Neutrophil (primary cell): ENCODE data around the gene MFAP4.

ENCODE experiments used
- H3K27ac ChIP-seq: fragments of 200-600 bp; sonication (generic); 2 replicates; pipeline ENCODE4 v1.5.1; 2016; ENCODE audit warnings: mild to moderate bottlenecking, moderate library complexity
- H3K27me3 ChIP-seq: fragments of 200-600 bp; sonication (generic); 2 replicates; pipeline ENCODE4 v1.6.0; 2016; ENCODE audit warnings: mild to moderate bottlenecking
- H3K36me3 ChIP-seq: fragments of 200-600 bp; sonication (generic); 2 replicates; pipeline ENCODE4 v1.5.1; 2017
- H3K4me1 ChIP-seq, 2 experiments: fragments of 200-600 bp in 1 of 2; sonication (generic) in 1 of 2; 1 replicate in 1 of 2; 2 replicates in 1 of 2; pipeline versions ENCODE4 v1.5.1 to v1.6.1; 2013 to 2016; ENCODE audit warnings: low read depth in 1 of 2, low read length in 1 of 2, mild to moderate bottlenecking in 1 of 2, moderate library complexity in 1 of 2; ENCODE audit not compliant: control insufficient read depth in 1 of 2, insufficient read depth in 1 of 2
- H3K4me3 ChIP-seq, 2 experiments: fragments of 200-600 bp in 1 of 2; sonication (generic) in 1 of 2; 1 replicate in 1 of 2; 2 replicates in 1 of 2; pipeline ENCODE4 v1.5.1; 2013 to 2016; ENCODE audit warnings: low read depth in 1 of 2, low read length in 1 of 2, mild to moderate bottlenecking in 1 of 2, moderate library complexity in 1 of 2
- H3K9me3 ChIP-seq: fragments of 200-600 bp; sonication (generic); 2 replicates; pipeline ENCODE4 v1.5.1; 2016
- CTCF ChIP-seq: fragments of 200-600 bp; sonication (generic); IDR thresholded peaks from 2 replicates; pipeline ENCODE4 v1.5.1; 2016; ENCODE audit warnings: antibody characterized with exemption

Gene MFAP4

GRCh38 chr17:19338031-19338990 lies 48.7 kb downstream of the MFAP4 start:
- peak; percentile 63 for TF ChIP-seq CTCF
- no peak overlapping the region for H3K27ac ChIP-seq
- H3K27me3 ChIP-seq, result peaks cover 53% of the 10 kb centered on the region
- no peaks in the 10 kb centered on the region for H3K36me3 ChIP-seq
- H3K4me1 ChIP-seq, result no peaks in the 10 kb centered on the region
- H3K9me3 ChIP-seq, result no peaks in the 10 kb centered on the region
- H3K4me3 ChIP-seq, result no peak overlapping the region

DNA sequence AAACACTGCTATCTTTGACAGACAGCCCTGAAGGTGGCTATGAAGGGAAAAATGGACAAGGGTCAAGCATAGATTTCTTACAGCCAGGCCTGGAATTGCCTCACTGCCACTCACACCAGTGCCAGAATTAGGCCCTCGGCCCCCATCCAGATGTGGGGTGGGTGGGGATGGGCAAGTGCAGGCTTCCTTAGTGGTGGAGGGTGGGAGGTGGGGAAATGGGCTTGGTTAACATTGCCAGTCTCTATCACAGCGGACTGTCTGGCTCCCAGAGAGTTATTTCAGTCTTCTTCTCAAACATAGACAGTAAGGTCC lies 49.3 kb downstream of the MFAP4 start:
- Histone ChIP-seq H3K27ac (no peak overlapping the region), H3K4me1 (no peaks in the 10 kb centered on the region), H3K27me3 (peaks cover 59% of the 10 kb centered on the region), H3K9me3 (no peaks in the 10 kb centered on the region), H3K36me3 (no peaks in the 10 kb centered on the region), H3K4me3 (no peak overlapping the region)
- TF ChIP-seq CTCF, result no peak

DNA sequence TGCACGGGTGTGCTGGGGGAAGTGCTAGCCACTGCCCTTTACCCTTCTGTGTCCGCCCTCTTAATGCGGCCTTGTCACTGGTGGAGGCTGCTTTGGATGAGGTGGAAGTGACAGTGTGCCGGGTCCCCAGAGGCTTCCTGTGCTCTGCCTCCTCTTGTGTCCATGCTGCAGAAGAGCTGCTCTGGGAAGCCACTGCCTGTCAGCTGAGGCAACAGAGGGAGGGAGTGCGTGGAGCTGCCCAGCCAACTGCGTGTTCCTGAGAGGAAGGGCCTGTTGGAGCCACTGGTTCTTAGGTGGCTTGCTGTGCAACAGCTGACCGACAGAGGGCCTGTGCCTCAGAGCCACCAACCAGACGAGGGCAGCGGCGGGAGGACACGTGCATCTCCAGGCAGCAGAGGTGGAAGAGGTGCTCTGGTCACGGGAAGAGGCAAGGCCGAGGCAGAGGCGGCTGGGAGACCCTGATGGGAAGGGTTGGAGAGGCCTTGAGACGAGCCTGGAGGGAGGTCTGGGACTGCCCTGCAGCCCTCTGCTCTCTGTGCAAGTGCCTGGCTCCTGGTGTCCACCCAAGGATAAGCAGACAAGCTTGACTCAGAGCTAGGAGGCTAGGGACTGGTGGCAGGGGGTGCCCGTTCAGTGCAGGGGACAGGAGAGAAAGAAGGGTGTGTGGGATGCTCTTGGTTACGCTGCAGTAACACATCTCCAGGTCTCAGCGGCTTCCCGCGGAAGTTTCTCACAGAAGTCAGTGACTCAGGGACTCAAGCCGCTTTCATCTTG lies 49.9 kb downstream of the MFAP4 start:
- no peak overlapping the region for H3K4me3 ChIP-seq
- H3K27me3 ChIP-seq, result peaks cover 62% of the 10 kb centered on the region
- H3K9me3 ChIP-seq, result no peaks in the 10 kb centered on the region
- H3K36me3 ChIP-seq, result no peaks in the 10 kb centered on the region
- no peak for TF ChIP-seq CTCF
- H3K4me1 ChIP-seq, result no peaks in the 10 kb centered on the region
- H3K27ac ChIP-seq, result no peak overlapping the region

DNA sequence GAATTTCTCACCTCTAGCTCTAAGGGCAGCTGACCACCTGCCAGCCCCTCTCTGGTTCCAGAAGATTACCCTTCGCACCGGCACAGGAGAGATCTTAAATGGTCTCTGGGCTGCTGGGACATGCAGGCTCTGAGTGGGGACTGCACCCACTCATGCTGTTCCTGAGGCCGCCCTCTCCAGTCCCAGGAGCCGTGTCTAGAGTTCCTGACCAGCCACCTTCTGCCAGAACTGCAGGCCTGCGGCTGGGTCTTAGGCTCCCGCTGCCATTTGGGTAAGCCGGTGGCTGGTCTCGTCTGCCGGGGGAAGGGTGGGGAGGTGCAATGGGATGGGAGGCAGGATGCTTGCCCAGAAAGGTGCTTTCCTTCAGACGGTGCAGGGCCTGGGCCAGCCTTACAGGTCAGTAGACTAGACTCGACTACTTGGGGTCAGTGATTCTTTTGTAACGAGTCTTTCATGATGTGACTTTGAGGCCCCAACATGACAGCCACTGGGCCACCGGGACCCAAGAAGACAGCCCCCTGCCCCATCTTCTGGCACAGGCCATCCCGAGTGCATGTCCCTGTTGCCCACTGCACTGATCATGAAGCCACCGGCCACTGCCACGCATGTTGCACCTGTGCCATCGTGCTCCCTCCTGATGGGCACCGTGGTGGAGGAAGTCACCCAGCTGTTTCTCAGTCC lies 50.9 kb downstream of the MFAP4 start:
- no peaks in the 10 kb centered on the region for H3K36me3 ChIP-seq
- no peak overlapping the region for H3K4me3 ChIP-seq
- H3K9me3 ChIP-seq, result no peaks in the 10 kb centered on the region
- H3K4me1 ChIP-seq, result no peaks in the 10 kb centered on the region
- no peak overlapping the region for H3K27ac ChIP-seq
- TF ChIP-seq CTCF, result no peak
- H3K27me3 ChIP-seq, result peaks cover 57% of the 10 kb centered on the region

DNA sequence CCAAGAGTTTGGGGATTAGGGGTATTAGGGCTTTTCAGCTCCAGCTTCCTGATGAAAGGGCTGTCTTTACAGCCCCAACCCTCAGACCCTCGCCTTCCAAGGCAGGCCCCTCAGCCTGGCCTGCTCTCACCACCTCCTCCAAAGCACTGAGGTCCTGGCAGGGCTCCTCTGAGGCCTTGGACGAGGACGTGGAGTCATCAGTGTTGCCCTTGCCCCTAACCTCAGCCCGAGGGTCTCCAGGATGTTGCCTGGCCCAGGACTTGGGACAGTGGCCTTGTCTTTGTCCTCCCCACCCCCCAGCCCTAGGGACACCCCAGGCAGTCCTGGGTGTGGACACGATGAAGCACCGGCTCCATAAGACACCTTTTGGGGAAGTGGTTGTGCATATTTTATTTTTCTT lies 52.7 kb downstream of the MFAP4 start:
- no peak overlapping the region for H3K27ac ChIP-seq
- no peak overlapping the region for H3K4me3 ChIP-seq
- no peaks in the 10 kb centered on the region for H3K4me1 ChIP-seq
- H3K9me3 ChIP-seq, result no peaks in the 10 kb centered on the region
- H3K36me3 ChIP-seq, result no peaks in the 10 kb centered on the region
- TF ChIP-seq CTCF, result no peak
- H3K27me3 ChIP-seq, result peaks cover 53% of the 10 kb centered on the region
